Natural killer cell (primary cell): Measurements from ENCODE around the gene TTC39B. TPM values are rescaled to one million over a fixed set of nuclear protein-coding genes. Genes with fewer than 3 reads are reported as not detected.

Source experiments
- ATAC-seq, 3 donors: fragments of 150-1000 bp in 2 of 3; fragments of 200-7000 bp in 1 of 3; cut with Tn5 transposase; 1 replicate in 1 of 3; 2 replicates in 2 of 3; pipeline ENCODE4 v1.10.0; 2021; ENCODE audit warnings: mild to moderate bottlenecking in 2 of 3, moderate library complexity in 2 of 3
- DNase-seq, 2 donors: peaks; one replicate each; pipeline versions ENCODE4 v3.0.0 to v3.0.0-alpha.2; 2013 to 2021; ENCODE audit warnings: mixed read lengths in 1 of 2
- H3K27ac ChIP-seq: one replicate; pipeline ENCODE4 v1.5.1; 2013; ENCODE audit warnings: mild to moderate bottlenecking, low read length
- H3K27me3 ChIP-seq: one replicate; pipeline ENCODE4 v1.6.1; 2013; ENCODE audit warnings: low read length; ENCODE audit not compliant: control insufficient read depth, insufficient read depth
- H3K36me3 ChIP-seq: one replicate; pipeline ENCODE4 v1.6.1; 2013; ENCODE audit warnings: low read length; ENCODE audit not compliant: control insufficient read depth, insufficient read depth
- H3K4me1 ChIP-seq: one replicate; pipeline ENCODE4 v1.6.1; 2013; ENCODE audit warnings: low read length; ENCODE audit not compliant: control insufficient read depth, insufficient read depth
- H3K4me3 ChIP-seq: one replicate; pipeline ENCODE4 v1.5.1; 2013; ENCODE audit warnings: low read length
- H3K9me3 ChIP-seq: one replicate; pipeline ENCODE4 v1.6.1; 2013; ENCODE audit warnings: low read length; ENCODE audit not compliant: control insufficient read depth, insufficient read depth
- H3K27ac Mint-ChIP-seq, 2 donors: one replicate each; pipeline ENCODE4 v1.8.0; 2022; ENCODE audit warnings: mild to moderate bottlenecking in 2 of 2, mixed read lengths in 2 of 2, moderate library complexity in 1 of 2
- H3K27me3 Mint-ChIP-seq, 2 donors: one replicate each; pipeline ENCODE4 v1.8.0; 2022; ENCODE audit warnings: low read depth in 2 of 2, mixed read lengths in 2 of 2
- H3K36me3 Mint-ChIP-seq: one replicate; pipeline ENCODE4 v1.8.0; 2022; ENCODE audit warnings: mixed read lengths
- H3K4me1 Mint-ChIP-seq, 2 donors: one replicate each; pipeline ENCODE4 v1.8.0; 2022; ENCODE audit warnings: mixed read lengths in 2 of 2
- H3K4me3 Mint-ChIP-seq: one replicate; pipeline ENCODE4 v1.8.0; 2022; ENCODE audit warnings: mild to moderate bottlenecking, moderate library complexity, mixed read lengths
- H3K9me3 Mint-ChIP-seq, 2 donors: one replicate each; pipeline ENCODE4 v1.8.0; 2022; ENCODE audit warnings: mixed read lengths in 2 of 2
- WGBS: methylation state at CpG from one replicate; pipeline ENCODE4 v1.1.7; 2013; ENCODE audit warnings: missing lambda C conversion rate; ENCODE audit not compliant: insufficient coverage; 5-methylcytosine and 5-hydroxymethylcytosine counted together
- intact Hi-C: fragments of 100-400 bp; cut with micrococcal nuclease; formaldehyde crosslinking; loops from one replicate; pipeline ENCODE4 v1.14.2; 2022
- total RNA-seq, 4 donors: library from RNA; stranded (reverse); fragments of 120-200 nt in 1 of 4; gene quantifications; one replicate each; pipeline versions ENCODE4 v1.2.3 to v1.2.4, GENCODE V29; 2013 to 2022
- TF ChIP-seq, protein P1 (sequence below): fragments of 200-600 bp; IDR thresholded peaks from one replicate; pipeline ENCODE4 v1.8.0; 2022; ENCODE audit warnings: antibody characterized with exemption

TTC39B gene
- total RNA-seq, 3 donors from 2014 or later (not counting 1 experiment from before 2014, with no cell fraction given), result 51.2 to 65.1 (median 54.2) TPM

DNA sequence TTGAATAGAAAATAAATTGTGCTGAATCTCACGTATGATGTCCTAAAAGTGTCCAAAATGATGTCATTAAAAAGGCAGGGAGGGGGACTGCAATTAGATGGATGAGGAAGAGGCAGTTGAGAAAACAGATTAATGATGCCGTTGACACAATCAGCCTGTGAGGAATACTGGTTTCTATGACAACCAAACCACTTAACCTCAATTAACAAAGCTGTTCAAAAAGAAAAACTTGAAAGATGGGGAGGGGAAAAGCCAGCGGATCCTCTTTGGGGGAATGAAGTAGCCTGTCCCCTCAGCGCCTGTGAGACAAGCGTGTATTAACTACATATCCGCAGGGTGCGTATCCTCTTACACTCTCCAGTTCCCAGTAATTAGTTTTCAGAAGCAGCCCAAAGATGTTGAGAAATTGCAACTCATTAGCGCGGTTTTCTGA lies 160.7 kb downstream of the TTC39B start:
- ATAC-seq (no peak), DNase-seq (no peak)
- Mint-ChIP-seq H3K27me3 (peaks cover 5 to 16% of the 10 kb centered on the region in 2 donors), H3K27ac (no peak overlapping the region), H3K4me3 (no peak overlapping the region), H3K4me1 (peaks cover 6 to 10% of the 10 kb centered on the region in 2 donors), H3K9me3 (no peaks in the 10 kb centered on the region), H3K36me3 (no peaks in the 10 kb centered on the region)
- no peak overlapping the region for H3K4me3 ChIP-seq
- no peaks in the 10 kb centered on the region for H3K36me3 ChIP-seq
- H3K27ac ChIP-seq, result no peak overlapping the region
- no peaks in the 10 kb centered on the region for H3K4me1 ChIP-seq
- H3K27me3 ChIP-seq, result no peaks in the 10 kb centered on the region
- 91% methylated on average over 8 of the region's 9 CpGs for WGBS
- TF ChIP-seq, protein P1, sequence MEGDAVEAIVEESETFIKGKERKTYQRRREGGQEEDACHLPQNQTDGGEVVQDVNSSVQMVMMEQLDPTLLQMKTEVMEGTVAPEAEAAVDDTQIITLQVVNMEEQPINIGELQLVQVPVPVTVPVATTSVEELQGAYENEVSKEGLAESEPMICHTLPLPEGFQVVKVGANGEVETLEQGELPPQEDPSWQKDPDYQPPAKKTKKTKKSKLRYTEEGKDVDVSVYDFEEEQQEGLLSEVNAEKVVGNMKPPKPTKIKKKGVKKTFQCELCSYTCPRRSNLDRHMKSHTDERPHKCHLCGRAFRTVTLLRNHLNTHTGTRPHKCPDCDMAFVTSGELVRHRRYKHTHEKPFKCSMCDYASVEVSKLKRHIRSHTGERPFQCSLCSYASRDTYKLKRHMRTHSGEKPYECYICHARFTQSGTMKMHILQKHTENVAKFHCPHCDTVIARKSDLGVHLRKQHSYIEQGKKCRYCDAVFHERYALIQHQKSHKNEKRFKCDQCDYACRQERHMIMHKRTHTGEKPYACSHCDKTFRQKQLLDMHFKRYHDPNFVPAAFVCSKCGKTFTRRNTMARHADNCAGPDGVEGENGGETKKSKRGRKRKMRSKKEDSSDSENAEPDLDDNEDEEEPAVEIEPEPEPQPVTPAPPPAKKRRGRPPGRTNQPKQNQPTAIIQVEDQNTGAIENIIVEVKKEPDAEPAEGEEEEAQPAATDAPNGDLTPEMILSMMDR, result no peak
- H3K9me3 ChIP-seq, result no peaks in the 10 kb centered on the region
- intact Hi-C loops, result no loop called here

DNA sequence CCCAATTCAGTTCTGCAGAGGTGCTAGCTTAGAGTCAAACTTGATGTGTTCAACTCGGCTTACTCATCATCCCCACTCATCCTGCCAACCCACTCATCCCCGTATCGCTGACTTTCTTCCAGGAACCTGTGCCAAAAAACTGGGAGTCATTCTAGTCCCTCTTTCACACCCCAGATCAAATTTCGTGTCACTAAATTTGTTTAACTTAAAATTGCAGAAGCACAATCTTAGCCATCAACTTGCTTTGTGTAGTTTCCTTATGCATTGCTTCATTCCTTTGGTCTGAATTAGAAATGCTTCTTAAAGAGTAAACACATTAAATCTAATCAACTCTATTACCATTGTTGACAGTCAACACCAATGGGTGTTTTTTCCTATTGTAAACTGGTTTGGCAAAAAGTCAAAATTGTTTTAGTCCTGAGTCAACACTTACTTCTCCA lies 162.4 kb downstream of the TTC39B start:
- TF ChIP-seq, protein P1, result no peak
- Mint-ChIP-seq H3K27ac (no peak overlapping the region), H3K9me3 (no peaks in the 10 kb centered on the region), H3K4me1 (peaks cover 6 to 10% of the 10 kb centered on the region in 2 donors), H3K4me3 (no peak overlapping the region), H3K27me3 (peaks cover 5 to 9% of the 10 kb centered on the region in 2 donors), H3K36me3 (no peaks in the 10 kb centered on the region)
- no peaks in the 10 kb centered on the region for H3K27me3 ChIP-seq
- no peaks in the 10 kb centered on the region for H3K9me3 ChIP-seq
- ATAC-seq (no peak), DNase-seq (no peak)
- no peak overlapping the region for H3K4me3 ChIP-seq
- 70% methylated on average over 4 of the region's 4 CpGs for WGBS
- H3K27ac ChIP-seq, result no peak overlapping the region
- H3K36me3 ChIP-seq, result no peaks in the 10 kb centered on the region
- H3K4me1 ChIP-seq, result no peaks in the 10 kb centered on the region
- intact Hi-C loops, result no loop called here

DNA sequence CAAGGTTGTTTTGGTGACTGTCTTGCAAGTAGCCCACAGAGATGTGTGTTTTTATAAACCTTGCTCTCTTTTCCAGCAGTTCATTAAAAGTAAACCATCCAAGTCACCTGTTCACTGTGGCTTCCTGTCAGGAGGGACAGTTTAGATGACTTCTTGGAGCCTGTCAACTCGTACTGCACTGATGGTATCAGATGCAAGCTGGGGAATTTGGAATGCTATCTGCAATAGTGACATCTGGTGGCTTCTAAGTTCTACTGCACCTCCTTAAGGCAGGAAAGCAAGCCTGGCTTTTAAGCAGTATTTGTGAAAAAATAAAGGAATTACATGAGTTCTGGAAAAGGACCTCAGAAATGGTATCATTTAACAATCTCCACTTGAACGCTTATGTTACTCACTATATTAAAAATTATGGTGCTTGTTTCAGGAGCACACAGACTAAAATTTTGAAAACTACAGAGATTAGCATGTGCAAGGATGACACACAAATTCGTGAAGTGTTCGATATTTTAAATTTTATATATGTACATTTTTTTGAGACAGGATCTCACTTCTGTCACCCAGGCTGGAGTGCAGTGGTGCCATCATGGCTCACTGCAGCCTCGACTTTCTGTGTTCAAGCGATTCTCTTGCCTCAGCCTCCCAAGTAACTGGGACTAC lies 164.0 kb downstream of the TTC39B start:
- DNase-seq (peak in 1 of 2 donors; percentile 62), ATAC-seq (peak; percentile 68 to 87 (median 74))
- peaks cover 6 to 10% of the 10 kb centered on the region in 2 donors for H3K4me1 Mint-ChIP-seq
- no peaks in the 10 kb centered on the region for H3K9me3 ChIP-seq
- no peak overlapping the region for H3K4me3 Mint-ChIP-seq
- H3K27me3 Mint-ChIP-seq, result peaks cover 5% of the 10 kb centered on the region in 2 donors
- no peaks in the 10 kb centered on the region for H3K27me3 ChIP-seq
- H3K4me1 ChIP-seq, result no peaks in the 10 kb centered on the region
- 75% methylated on average over 5 of the region's 6 CpGs for whole genome bisulfite sequencing
- no peaks in the 10 kb centered on the region for H3K9me3 Mint-ChIP-seq
- no peak overlapping the region for H3K4me3 ChIP-seq
- intact Hi-C loops, result no loop called here
- H3K36me3 ChIP-seq, result no peaks in the 10 kb centered on the region
- H3K27ac Mint-ChIP-seq, result no peak overlapping the region
- TF ChIP-seq, protein P1, result peak; percentile 81
- H3K27ac ChIP-seq, result no peak overlapping the region
- no peaks in the 10 kb centered on the region for H3K36me3 Mint-ChIP-seq

DNA sequence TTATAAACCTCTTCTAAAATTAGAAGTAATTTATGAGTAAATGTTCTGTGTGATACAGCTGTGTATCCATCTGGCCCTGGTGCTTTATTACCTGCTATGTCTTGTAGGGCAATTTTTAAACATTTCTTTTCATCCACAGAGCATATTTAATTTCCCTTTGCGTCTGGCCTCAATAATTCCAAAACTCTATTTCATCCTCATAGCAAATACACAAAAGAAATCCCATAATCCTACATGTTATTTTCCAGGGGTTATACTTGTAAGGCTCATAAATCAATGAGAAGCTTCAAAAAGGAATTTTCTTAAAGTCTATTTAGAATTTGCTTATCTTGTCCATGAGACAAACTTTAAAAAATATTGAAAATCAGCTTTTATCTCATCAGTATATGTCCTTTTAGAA lies 167.0 kb downstream of the TTC39B start:
- H3K27ac Mint-ChIP-seq, result no peak overlapping the region
- no peaks in the 10 kb centered on the region for H3K36me3 Mint-ChIP-seq
- Histone ChIP-seq H3K27ac (no peak overlapping the region), H3K4me1 (no peaks in the 10 kb centered on the region), H3K4me3 (no peak overlapping the region), H3K36me3 (no peaks in the 10 kb centered on the region), H3K9me3 (no peaks in the 10 kb centered on the region), H3K27me3 (no peaks in the 10 kb centered on the region)
- ATAC-seq (no peak), DNase-seq (no peak)
- intact Hi-C loops, result no loop called here
- 100% methylated on average over 1 of the region's 1 CpG for WGBS
- TF ChIP-seq, protein P1, result no peak
- no peak overlapping the region for H3K4me3 Mint-ChIP-seq
- H3K9me3 Mint-ChIP-seq, result no peaks in the 10 kb centered on the region
- peaks cover 5 to 10% of the 10 kb centered on the region in 2 donors for H3K27me3 Mint-ChIP-seq
- H3K4me1 Mint-ChIP-seq, result peaks cover 10 to 14% of the 10 kb centered on the region in 2 donors
